C4-2B (cell line): ENCODE results near the gene PDE4C.

Experiments used
- H3K27ac ChIP-seq: fragments of 450-650 bp; 2 replicates; pipeline ENCODE4 v1.5.1; 2017
- CTCF ChIP-seq: fragments of 450-650 bp; conservative IDR thresholded peaks from 2 replicates; pipeline ENCODE4 v1.5.1; 2017; ENCODE audit warnings: mild to moderate bottlenecking
- ZFX ChIP-seq: fragments of 450-650 bp; IDR thresholded peaks from 2 replicates; pipeline ENCODE4 v1.6.1; 2017

PDE4C gene

GRCh38 chr19:18202397-18202777 lies 23.9 kb downstream of the PDE4C start:
- H3K27ac ChIP-seq = peak overlapping the region; percentile 86
- TF ChIP-seq ZFX (no peak), CTCF (no peak)

- TF ChIP-seq CTCF (no peak), ZFX (no peak)
- no peak overlapping the region for H3K27ac ChIP-seq
These were observed 27.9 kb downstream of the PDE4C start for GRCh38 chr19:18198374-18198773.

GRCh38 chr19:18197941-18198340 lies 28.3 kb downstream of the PDE4C start:
- H3K27ac ChIP-seq = no peak overlapping the region
- TF ChIP-seq CTCF (no peak), ZFX (no peak)

- TF ChIP-seq CTCF = no peak
- no peak for TF ChIP-seq ZFX
- H3K27ac ChIP-seq = no peak overlapping the region
These were observed 28.9 kb downstream of the PDE4C start for GRCh38 chr19:18197306-18197705.

- no peak overlapping the region for H3K27ac ChIP-seq
- TF ChIP-seq ZFX (no peak), CTCF (no peak)
These were observed 29.8 kb downstream of the PDE4C start for GRCh38 chr19:18196511-18196845.

- H3K27ac ChIP-seq = no peak overlapping the region; the same call in 1 of the 2 replicates
- TF ChIP-seq ZFX (no peak), CTCF (no peak)
These were observed 31.5 kb downstream of the PDE4C start for GRCh38 chr19:18194554-18195238.

- TF ChIP-seq CTCF (no peak), ZFX (no peak)
- peak overlapping the region; percentile 76 for H3K27ac ChIP-seq
These were observed 32.1 kb downstream of the PDE4C start for GRCh38 chr19:18194181-18194530.
